A549 (cell line): Measurements from ENCODE around the gene EYA2. TPM values are rescaled to one million over a fixed set of nuclear protein-coding genes. Genes with fewer than 3 reads are reported as not detected.

Source experiments
- ATAC-seq, 2 experiments: fragments of 200-7000 bp in 1 of 2; fragments of >200 bp in 1 of 2; cut with Nextera tagmentation in 1 of 2; cut with Tn5 transposase in 1 of 2; 3 replicates each; pipeline versions ENCODE4 v1.8.0 to v1.9.1; 2018 to 2020; ENCODE audit warnings: mild to moderate bottlenecking in 1 of 2, moderate library complexity in 1 of 2
- CTCF ChIA-PET: fragments of 300-600 bp; sonication (Branson Sonifier 250); formaldehyde crosslinking; extraction: SDS; loops from one replicate; lab custom pipeline; 2021; ENCODE audit warnings: antibody characterized with exemption, inconsistent platforms; lab: Yijun Ruan, JAX
- POLR2A ChIA-PET: fragments of 350-600 bp; formaldehyde crosslinking; extraction: SDS; loops from one replicate; lab custom pipeline; 2021; ENCODE audit warnings: antibody characterized with exemption, inconsistent platforms; lab: Yijun Ruan, JAX
- DNase-seq, 2 experiments: peaks; one replicate each; pipeline versions ENCODE4 v3.0.0 to v3.0.0-alpha.2; 2011 to 2016; ENCODE audit warnings: low read depth in 1 of 2, low spot score in 1 of 2
- FAIRE-seq: peaks from 2 replicates; lab custom pipeline; 2011; peaks lifted over from hg19 to GRCh38; lab: Jason Lieb, UNC
- H3K27ac ChIP-seq, 2 experiments: fragments of >200 bp; sonication (Bioruptor Twin); formaldehyde crosslinking; 3 replicates each; pipeline ENCODE4 v1.5.1; 2016 to 2017
- H3K4me1 ChIP-seq: fragments of >200 bp; sonication (Bioruptor Twin); formaldehyde crosslinking; 3 replicates; pipeline ENCODE4 v1.6.1; 2016
- H3K4me2 ChIP-seq: fragments of >200 bp; sonication (Bioruptor Twin); formaldehyde crosslinking; 3 replicates; pipeline ENCODE4 v1.6.1; 2016
- H3K4me3 ChIP-seq: fragments of >200 bp; sonication (Bioruptor Twin); formaldehyde crosslinking; 3 replicates; pipeline ENCODE4 v1.5.1; 2016
- H3K9me3 ChIP-seq: fragments of >200 bp; sonication (Bioruptor Twin); formaldehyde crosslinking; 3 replicates; pipeline ENCODE4 v1.6.1; 2016
- BCL3 ChIP-seq: fragments of >200 bp; sonication (Bioruptor Twin); formaldehyde crosslinking; IDR thresholded peaks from 3 replicates; pipeline ENCODE4 v1.6.1; 2016
- CBX2 ChIP-seq: fragments of 200-600 bp; sonication (generic); IDR thresholded peaks from 2 replicates; pipeline ENCODE4 v1.6.1; 2016; ENCODE audit warnings: low read depth, mild to moderate bottlenecking, borderline replicate concordance
- CEBPB ChIP-seq, 2 experiments: fragments of >200 bp in 1 of 2; sonication (Bioruptor Twin) in 1 of 2; formaldehyde crosslinking in 1 of 2; IDR thresholded peaks; 2 replicates each; pipeline ENCODE4 v1.6.1; 2012 to 2016
- CHD2 ChIP-seq: fragments of 150-350 bp; IDR thresholded peaks from 2 replicates; pipeline ENCODE4 v1.6.1; 2014; ENCODE audit warnings: low read length; ENCODE audit not compliant: partially characterized antibody
- EHF ChIP-seq: fragments of 250-450 bp; sonication (Bioruptor Pico); IDR thresholded peaks from 2 replicates; pipeline ENCODE4 v1.5.0; 2020; ENCODE audit warnings: mild to moderate bottlenecking
- EP300 ChIP-seq, 2 experiments: fragments of >200 bp; sonication (Bioruptor Twin); formaldehyde crosslinking; IDR thresholded peaks; 2 replicates in 1 of 2; 3 replicates in 1 of 2; pipeline ENCODE4 v1.6.1; 2016 to 2017
- ESRRA ChIP-seq: fragments of 150-350 bp; IDR thresholded peaks from 2 replicates; pipeline ENCODE4 v1.6.1; 2014; ENCODE audit warnings: mild to moderate bottlenecking, low read length, borderline replicate concordance
- GATA3 ChIP-seq: IDR thresholded peaks from 2 replicates; pipeline ENCODE4 v1.6.1; 2012; ENCODE audit warnings: borderline replicate concordance
- HDAC2 ChIP-seq: fragments of 200-600 bp; sonication (generic); IDR thresholded peaks from 2 replicates; pipeline ENCODE4 v1.6.1; 2016
- HES2 ChIP-seq: fragments of >200 bp; sonication (Bioruptor Twin); formaldehyde crosslinking; IDR thresholded peaks from 2 replicates; pipeline ENCODE4 v1.6.1; 2016
- HEYL ChIP-seq: fragments of 250-450 bp; sonication (Bioruptor Pico); IDR thresholded peaks from 2 replicates; pipeline ENCODE4 v1.8.0; 2021; ENCODE audit warnings: mild to moderate bottlenecking, moderate library complexity
- HOXA7 ChIP-seq: fragments of 250-450 bp; sonication (Bioruptor Pico); IDR thresholded peaks from 2 replicates; pipeline ENCODE4 v1.5.0; 2020; ENCODE audit warnings: mild to moderate bottlenecking, moderate library complexity
- JUN ChIP-seq, 2 experiments: fragments of >200 bp; sonication (Bioruptor Twin); formaldehyde crosslinking; IDR thresholded peaks; 2 replicates in 1 of 2; 3 replicates in 1 of 2; pipeline ENCODE4 v1.6.1; 2016 to 2017
- KDM5A ChIP-seq: fragments of 200-600 bp; sonication (generic); IDR thresholded peaks from 2 replicates; pipeline ENCODE4 v1.6.1; 2016; ENCODE audit warnings: antibody characterized with exemption, mild to moderate bottlenecking
- MAFK ChIP-seq: fragments of 450-650 bp; IDR thresholded peaks from 2 replicates; pipeline ENCODE4 v1.6.1; 2014; ENCODE audit not compliant: partially characterized antibody
- NPAS2 ChIP-seq: fragments of 250-450 bp; sonication (Bioruptor Pico); IDR thresholded peaks from 2 replicates; pipeline ENCODE4 v1.8.0; 2022; ENCODE audit warnings: mild to moderate bottlenecking, moderate library complexity, borderline replicate concordance
- NR3C1 ChIP-seq: fragments of >200 bp; sonication (Bioruptor Twin); formaldehyde crosslinking; IDR thresholded peaks from 3 replicates; pipeline ENCODE4 v1.6.1; 2017
- RARB ChIP-seq: fragments of 250-450 bp; sonication (Bioruptor Pico); IDR thresholded peaks from 2 replicates; pipeline ENCODE4 v1.8.0; 2021; ENCODE audit warnings: mild to moderate bottlenecking, moderate library complexity
- RFX5 ChIP-seq: fragments of 450-650 bp; IDR thresholded peaks from 2 replicates; pipeline ENCODE4 v1.7.1; 2014; ENCODE audit warnings: antibody characterized with exemption, mild to moderate bottlenecking, moderate library complexity
- RNF2 ChIP-seq: fragments of 200-600 bp; sonication (generic); IDR thresholded peaks from 2 replicates; pipeline ENCODE4 v1.6.1; 2016; ENCODE audit warnings: low read depth, mild to moderate bottlenecking, antibody characterized with exemption, moderate library complexity, borderline replicate concordance
- TFCP2L1 ChIP-seq: fragments of 250-450 bp; sonication (Bioruptor Pico); IDR thresholded peaks from 2 replicates; pipeline ENCODE4 v1.5.0; 2021; ENCODE audit warnings: mild to moderate bottlenecking
- ZFP36 ChIP-seq: fragments of 450-650 bp; IDR thresholded peaks from 2 replicates; pipeline ENCODE4 v1.6.1; 2014; ENCODE audit warnings: borderline replicate concordance; ENCODE audit not compliant: partially characterized antibody
- ZNF302 ChIP-seq: fragments of 250-450 bp; sonication (Bioruptor Pico); IDR thresholded peaks from 2 replicates; pipeline ENCODE4 v1.9.0; 2021; ENCODE audit warnings: inconsistent platforms, mild to moderate bottlenecking, moderate library complexity
- ZSCAN20 ChIP-seq: fragments of 250-450 bp; sonication (Bioruptor Pico); IDR thresholded peaks from 2 replicates; pipeline ENCODE4 v1.8.0; 2022; ENCODE audit warnings: mild to moderate bottlenecking, moderate library complexity
- WGBS: methylation state at CpG from one replicate; pipeline ENCODE4 v1.1.6; 2017; ENCODE audit errors: missing lambda C conversion rate; 5-methylcytosine and 5-hydroxymethylcytosine counted together
- polyA plus RNA-seq, 4 experiments: library from polyadenylated mRNA; depleted of rRNA in 3 of 4; stranded (reverse); fragments of >200 nt; fragmentation: RNase III in 1 of 4; extraction: RNeasy Plus Mini Kit Qiagen cat#74134 plus additional on column Dnase treatment in 1 of 4; gene quantifications; 2 replicates in 3 of 4; 3 replicates in 1 of 4; pipeline ENCODE4 v1.2.3, GENCODE V29; 2011 to 2017
- TF ChIP-seq, protein P1 (sequence below): fragments of 150-350 bp; IDR thresholded peaks from 2 replicates; pipeline ENCODE4 v1.6.1; 2014; ENCODE audit warnings: low read depth, mild to moderate bottlenecking, low read length
- TF ChIP-seq, protein P2 (sequence below): fragments of >200 bp; sonication (Bioruptor Twin); formaldehyde crosslinking; IDR thresholded peaks from 3 replicates; pipeline ENCODE4 v1.5.1; 2016

Gene EYA2
- polyA plus RNA-seq, 2 of the 4 experiments (the other 2 are of a cell fraction), result 4.5 to 4.6 TPM

- DNase-seq (no peak), FAIRE-seq (no peak)
- POLR2A ChIA-PET, result no interaction called here
These were observed 86.5 kb downstream of the EYA2 start for GRCh38 chr20:46981184-46981583.

GRCh38 chr20:46983466-46983865, 88.8 kb downstream of the EYA2 start:
- Histone ChIP-seq H3K4me3 (no peak overlapping the region), H3K4me1 (peaks cover 5% of the 10 kb centered on the region; the same call in 1 of the 3 replicates), H3K4me2 (no peak overlapping the region), H3K9me3 (no peaks in the 10 kb centered on the region; the same call in 2 of the 3 replicates), H3K27ac (no peak overlapping the region)
- WGBS, result 73% methylated on average over 1 of the region's 1 CpG
- CTCF ChIA-PET, result no interaction called here
- ATAC-seq (no peak), FAIRE-seq (no peak)
- POLR2A ChIA-PET, result no interaction called here
- TF ChIP-seq CHD2 (no peak), ESRRA (no peak), MAFK (no peak), HOXA7 (CRISPR knock-in tag) (no peak), ZSCAN20 (CRISPR knock-in tag) (no peak), KDM5A (no peak), HEYL (no peak), RARB (CRISPR knock-in tag) (no peak), RNF2 (no peak), CBX2 (no peak)
- TF ChIP-seq, protein P1, sequence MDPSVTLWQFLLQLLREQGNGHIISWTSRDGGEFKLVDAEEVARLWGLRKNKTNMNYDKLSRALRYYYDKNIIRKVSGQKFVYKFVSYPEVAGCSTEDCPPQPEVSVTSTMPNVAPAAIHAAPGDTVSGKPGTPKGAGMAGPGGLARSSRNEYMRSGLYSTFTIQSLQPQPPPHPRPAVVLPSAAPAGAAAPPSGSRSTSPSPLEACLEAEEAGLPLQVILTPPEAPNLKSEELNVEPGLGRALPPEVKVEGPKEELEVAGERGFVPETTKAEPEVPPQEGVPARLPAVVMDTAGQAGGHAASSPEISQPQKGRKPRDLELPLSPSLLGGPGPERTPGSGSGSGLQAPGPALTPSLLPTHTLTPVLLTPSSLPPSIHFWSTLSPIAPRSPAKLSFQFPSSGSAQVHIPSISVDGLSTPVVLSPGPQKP, result no peak
- TF ChIP-seq, all 56 proteins: peak for 0
- no peak for DNase-seq

More at GRCh38 chr20:46981184-46981583, 86.5 kb downstream of the EYA2 start:
- no peak for ATAC-seq
- Histone ChIP-seq H3K27ac (no peak overlapping the region), H3K4me3 (no peak overlapping the region), H3K4me1 (peaks cover 5% of the 10 kb centered on the region; the same call in 1 of the 3 replicates), H3K4me2 (no peak overlapping the region), H3K9me3 (no peaks in the 10 kb centered on the region; the same call in 2 of the 3 replicates)
- TF ChIP-seq MAFK, result no peak
- no peak for TF ChIP-seq BCL3
- no peak for TF ChIP-seq EP300 (IDR thresholded peaks at IDR 0.05)
- TF ChIP-seq HDAC2, result no peak
- no peak for TF ChIP-seq RNF2
- TF ChIP-seq ZNF302 (CRISPR knock-in tag), result no peak
- TF ChIP-seq TFCP2L1, result no peak
- no peak for TF ChIP-seq CEBPB (IDR thresholded peaks at IDR 0.05)
- TF ChIP-seq NPAS2 (CRISPR knock-in tag), result no peak
- TF ChIP-seq NR3C1, result no peak
- no peak for TF ChIP-seq GATA3
- no peak for TF ChIP-seq ZFP36
- TF ChIP-seq, protein P2, sequence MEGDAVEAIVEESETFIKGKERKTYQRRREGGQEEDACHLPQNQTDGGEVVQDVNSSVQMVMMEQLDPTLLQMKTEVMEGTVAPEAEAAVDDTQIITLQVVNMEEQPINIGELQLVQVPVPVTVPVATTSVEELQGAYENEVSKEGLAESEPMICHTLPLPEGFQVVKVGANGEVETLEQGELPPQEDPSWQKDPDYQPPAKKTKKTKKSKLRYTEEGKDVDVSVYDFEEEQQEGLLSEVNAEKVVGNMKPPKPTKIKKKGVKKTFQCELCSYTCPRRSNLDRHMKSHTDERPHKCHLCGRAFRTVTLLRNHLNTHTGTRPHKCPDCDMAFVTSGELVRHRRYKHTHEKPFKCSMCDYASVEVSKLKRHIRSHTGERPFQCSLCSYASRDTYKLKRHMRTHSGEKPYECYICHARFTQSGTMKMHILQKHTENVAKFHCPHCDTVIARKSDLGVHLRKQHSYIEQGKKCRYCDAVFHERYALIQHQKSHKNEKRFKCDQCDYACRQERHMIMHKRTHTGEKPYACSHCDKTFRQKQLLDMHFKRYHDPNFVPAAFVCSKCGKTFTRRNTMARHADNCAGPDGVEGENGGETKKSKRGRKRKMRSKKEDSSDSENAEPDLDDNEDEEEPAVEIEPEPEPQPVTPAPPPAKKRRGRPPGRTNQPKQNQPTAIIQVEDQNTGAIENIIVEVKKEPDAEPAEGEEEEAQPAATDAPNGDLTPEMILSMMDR, result no peak
- no peak for TF ChIP-seq HEYL
- no peak for TF ChIP-seq HES2
- TF ChIP-seq JUN (IDR thresholded peaks at IDR 0.05), result no peak
- no peak for TF ChIP-seq ESRRA
- no peak for TF ChIP-seq EHF
- no peak for TF ChIP-seq CBX2
- no peak for TF ChIP-seq RFX5
- CTCF ChIA-PET, result no interaction called here
